Activated CD8-positive, alpha-beta T cell treated with anti-CD3 and anti-CD28 coated beads for 36 hours (primary cell): ENCODE measurements around the gene PRRG3. TPM values are rescaled to one million over a fixed set of nuclear protein-coding genes. Genes with fewer than 3 reads are reported as not detected.

ENCODE experiments used
- ATAC-seq: fragments of 200-7000 bp; cut with Tn5 transposase; one replicate; pipeline ENCODE4 v1.10.0; 2021; ENCODE audit warnings: mild to moderate bottlenecking, moderate library complexity
- CTCF ChIA-PET: fragments of 350-600 bp; sonication (Branson Sonifier 250); formaldehyde crosslinking; loops from one replicate; lab custom pipeline; 2021; ENCODE audit warnings: antibody characterized with exemption; lab: Charles Lee
- POLR2A ChIA-PET: fragments of 350-600 bp; sonication (Branson Sonifier 250); formaldehyde crosslinking; loops from one replicate; lab custom pipeline; 2021; ENCODE audit warnings: antibody characterized with exemption; lab: Charles Lee
- DNase-seq: peaks from one replicate; pipeline ENCODE4 v3.0.0-alpha.2; 2020
- H3K27ac Mint-ChIP-seq: one replicate; pipeline ENCODE4 v1.8.0; 2021; ENCODE audit warnings: mild to moderate bottlenecking, mixed read lengths
- H3K27me3 Mint-ChIP-seq: one replicate; pipeline ENCODE4 v1.8.0; 2021; ENCODE audit warnings: mixed read lengths
- H3K36me3 Mint-ChIP-seq: one replicate; pipeline ENCODE4 v1.8.0; 2021; ENCODE audit warnings: low read depth, mixed read lengths
- H3K4me1 Mint-ChIP-seq: one replicate; pipeline ENCODE4 v1.8.0; 2021; ENCODE audit warnings: low read depth, mixed read lengths
- H3K4me3 Mint-ChIP-seq: one replicate; pipeline ENCODE4 v1.8.0; 2021; ENCODE audit warnings: mild to moderate bottlenecking, moderate library complexity, mixed read lengths
- H3K9me3 Mint-ChIP-seq: one replicate; pipeline ENCODE4 v1.8.0; 2021; ENCODE audit warnings: mixed read lengths
- intact Hi-C: fragments of 100-400 bp; cut with micrococcal nuclease; formaldehyde crosslinking; loops from one replicate; pipeline ENCODE4 v1.10.0; 2022
- total RNA-seq, 2 experiments: library from RNA; stranded (reverse); gene quantifications; one replicate each; pipeline ENCODE4 v1.2.3, GENCODE V29; 2021
- TF ChIP-seq, protein P1 (sequence below): fragments of 200-600 bp; IDR thresholded peaks from one replicate; pipeline ENCODE4 v1.8.0; 2022; ENCODE audit warnings: antibody characterized with exemption, mild to moderate bottlenecking

PRRG3 gene
- total RNA-seq, 2 experiments from 2014 or later, result not detected

DNA sequence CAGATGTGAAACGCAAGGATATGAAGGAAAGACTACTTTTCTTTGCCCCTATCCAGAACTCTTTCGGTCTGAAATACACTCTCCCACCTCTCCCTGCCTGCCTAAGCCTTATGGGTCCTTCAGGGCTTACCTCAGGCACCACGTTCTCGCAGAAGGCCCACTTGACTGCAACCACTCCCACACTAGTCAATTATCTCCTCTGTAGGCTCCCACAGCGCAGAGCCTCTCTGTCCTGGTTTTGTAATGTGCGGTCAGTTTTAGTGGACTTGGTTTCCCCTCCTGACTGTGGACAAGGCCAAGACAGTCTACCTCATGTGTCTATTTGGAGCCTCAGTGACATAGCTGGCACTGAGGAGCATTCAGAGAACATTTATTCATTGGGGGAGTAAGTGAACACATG is 50.4 kb downstream of the PRRG3 start:
- intact Hi-C loops, result no loop called here
- Mint-ChIP-seq H3K27ac (no peak overlapping the region), H3K27me3 (peaks cover 2% of the 10 kb centered on the region), H3K4me3 (no peak overlapping the region), H3K36me3 (no peaks in the 10 kb centered on the region), H3K4me1 (no peaks in the 10 kb centered on the region), H3K9me3 (no peaks in the 10 kb centered on the region)
- ATAC-seq (no peak), DNase-seq (no peak)
- ChIA-PET CTCF (no interaction called here), POLR2A (no interaction called here)
- TF ChIP-seq, protein P1, sequence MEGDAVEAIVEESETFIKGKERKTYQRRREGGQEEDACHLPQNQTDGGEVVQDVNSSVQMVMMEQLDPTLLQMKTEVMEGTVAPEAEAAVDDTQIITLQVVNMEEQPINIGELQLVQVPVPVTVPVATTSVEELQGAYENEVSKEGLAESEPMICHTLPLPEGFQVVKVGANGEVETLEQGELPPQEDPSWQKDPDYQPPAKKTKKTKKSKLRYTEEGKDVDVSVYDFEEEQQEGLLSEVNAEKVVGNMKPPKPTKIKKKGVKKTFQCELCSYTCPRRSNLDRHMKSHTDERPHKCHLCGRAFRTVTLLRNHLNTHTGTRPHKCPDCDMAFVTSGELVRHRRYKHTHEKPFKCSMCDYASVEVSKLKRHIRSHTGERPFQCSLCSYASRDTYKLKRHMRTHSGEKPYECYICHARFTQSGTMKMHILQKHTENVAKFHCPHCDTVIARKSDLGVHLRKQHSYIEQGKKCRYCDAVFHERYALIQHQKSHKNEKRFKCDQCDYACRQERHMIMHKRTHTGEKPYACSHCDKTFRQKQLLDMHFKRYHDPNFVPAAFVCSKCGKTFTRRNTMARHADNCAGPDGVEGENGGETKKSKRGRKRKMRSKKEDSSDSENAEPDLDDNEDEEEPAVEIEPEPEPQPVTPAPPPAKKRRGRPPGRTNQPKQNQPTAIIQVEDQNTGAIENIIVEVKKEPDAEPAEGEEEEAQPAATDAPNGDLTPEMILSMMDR, result no peak

DNA sequence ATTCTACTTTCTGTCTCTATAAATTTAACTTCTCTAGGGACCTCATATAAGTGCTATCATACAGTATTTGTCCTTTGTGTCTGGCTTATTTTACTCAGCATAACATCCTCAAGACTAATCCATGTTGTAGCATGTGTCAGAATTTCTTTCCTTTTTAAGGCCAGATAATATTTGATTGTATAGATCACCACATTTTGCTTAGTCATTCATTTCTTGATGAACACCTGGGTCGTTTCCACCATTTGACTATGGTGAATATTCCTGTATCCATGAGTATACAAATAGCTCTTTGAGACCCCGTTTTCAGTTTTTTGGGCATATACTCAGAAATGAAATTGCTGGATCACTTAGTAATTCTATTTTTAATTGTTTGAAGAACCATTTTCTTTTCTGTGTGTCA is 51.2 kb downstream of the PRRG3 start:
- Mint-ChIP-seq H3K27ac (no peak overlapping the region), H3K27me3 (peaks cover 3% of the 10 kb centered on the region), H3K9me3 (no peaks in the 10 kb centered on the region), H3K4me1 (no peaks in the 10 kb centered on the region), H3K4me3 (no peak overlapping the region), H3K36me3 (no peaks in the 10 kb centered on the region)
- TF ChIP-seq, protein P1, result no peak
- intact Hi-C loops, result no loop called here
- no peak for ATAC-seq
- ChIA-PET CTCF (no interaction called here), POLR2A (no interaction called here)
- no peak for DNase-seq

DNA sequence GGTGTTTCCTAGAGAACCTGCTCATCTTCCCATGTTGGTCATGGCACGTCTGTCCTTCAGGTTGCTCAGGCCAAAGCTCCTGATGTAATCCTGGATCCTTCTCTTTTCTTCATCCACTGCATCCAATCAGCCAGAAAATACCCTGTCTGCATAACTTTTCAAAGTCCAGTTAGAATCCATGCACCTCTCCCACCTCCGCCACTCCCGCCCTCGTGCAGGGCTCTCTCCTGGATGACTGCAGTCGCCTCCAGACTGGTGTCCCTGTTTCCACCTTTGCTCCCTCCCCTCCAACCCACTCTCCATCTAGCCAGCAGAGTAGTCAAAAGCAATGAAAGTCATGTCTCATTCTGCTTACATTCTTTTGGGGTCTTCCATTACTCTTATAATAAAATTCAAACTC is 55.3 kb downstream of the PRRG3 start:
- POLR2A ChIA-PET, result no interaction called here
- intact Hi-C loops, result no loop called here
- no peak overlapping the region for H3K4me3 Mint-ChIP-seq
- H3K4me1 Mint-ChIP-seq, result no peaks in the 10 kb centered on the region
- no peaks in the 10 kb centered on the region for H3K9me3 Mint-ChIP-seq
- TF ChIP-seq, protein P1, result no peak
- H3K27me3 Mint-ChIP-seq, result peaks cover 3% of the 10 kb centered on the region
- ATAC-seq (no peak), DNase-seq (no peak)
- no peaks in the 10 kb centered on the region for H3K36me3 Mint-ChIP-seq
- H3K27ac Mint-ChIP-seq, result no peak overlapping the region
- CTCF ChIA-PET, result no interaction called here

DNA sequence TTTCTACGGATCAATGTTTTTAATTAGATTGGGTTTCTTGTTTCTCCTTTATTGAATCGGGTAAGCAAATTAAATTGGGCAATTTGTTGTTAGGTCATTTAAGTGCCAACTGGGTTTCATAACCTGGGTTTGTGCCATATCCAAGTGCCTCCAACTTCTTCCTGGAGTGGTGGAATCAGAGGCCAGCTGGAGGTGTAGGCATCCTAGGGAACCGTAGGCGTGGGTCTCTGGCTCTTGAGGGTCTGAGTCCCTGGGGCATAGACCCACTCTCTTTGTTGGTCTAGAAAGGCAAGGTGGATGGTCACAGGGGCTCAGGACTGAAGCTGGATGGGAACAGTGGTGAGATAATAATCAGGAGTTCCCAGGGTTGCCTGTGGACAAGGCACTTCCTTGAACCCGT is 57.6 kb downstream of the PRRG3 start:
- ATAC-seq (no peak), DNase-seq (no peak)
- Mint-ChIP-seq H3K9me3 (no peaks in the 10 kb centered on the region), H3K36me3 (no peaks in the 10 kb centered on the region), H3K27ac (no peak overlapping the region), H3K27me3 (peaks cover 3% of the 10 kb centered on the region), H3K4me3 (no peak overlapping the region), H3K4me1 (no peaks in the 10 kb centered on the region)
- TF ChIP-seq, protein P1, result no peak
- intact Hi-C loops, result no loop called here
- ChIA-PET CTCF (interaction anchor here (0.7 to 1.8 kb wide), 4 partner anchors 12 to 880 kb away, joined by 3 to 10 read pairs (median 5); no protein-coding TSS in a partner anchor), POLR2A (no interaction called here)

DNA sequence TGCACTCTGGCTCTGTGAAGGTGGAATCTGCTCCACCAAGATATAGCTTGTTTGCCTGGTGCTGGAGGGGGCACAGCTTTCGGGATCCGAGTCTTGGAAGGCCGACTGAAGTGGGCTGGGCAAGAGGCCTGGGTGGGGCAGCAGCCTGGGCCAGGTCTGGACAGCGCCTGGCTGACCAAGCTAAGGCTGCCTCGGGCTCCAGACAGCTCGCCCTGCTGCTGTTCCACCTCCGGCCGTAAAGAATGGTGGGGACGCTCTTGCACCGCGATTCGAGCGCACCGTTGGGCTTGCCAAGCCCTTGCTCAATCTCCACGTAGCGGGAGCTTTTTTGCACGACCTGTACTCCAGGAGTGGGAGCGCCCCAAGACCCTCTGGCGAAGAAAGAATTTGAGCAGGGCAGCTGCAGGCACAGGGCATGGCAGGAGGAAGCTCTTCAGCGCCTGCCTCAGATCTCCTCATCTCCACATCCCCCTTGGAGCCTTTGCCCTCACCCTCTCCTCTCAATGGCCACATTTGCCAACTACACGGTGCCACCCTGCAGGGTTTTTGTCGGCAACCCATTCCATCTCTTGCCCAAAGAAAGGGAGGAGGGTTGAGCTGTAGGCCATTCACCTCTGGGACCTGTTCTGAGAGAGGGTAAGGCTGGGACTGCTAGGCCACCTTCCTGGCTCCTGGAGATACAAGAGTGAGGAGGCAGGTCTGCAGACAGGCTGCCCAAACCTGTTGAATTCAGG is 58.2 kb downstream of the PRRG3 start:
- ATAC-seq (peak; percentile 58), DNase-seq (peak; percentile 20)
- Mint-ChIP-seq H3K27ac (no peak overlapping the region), H3K36me3 (no peaks in the 10 kb centered on the region), H3K4me1 (no peaks in the 10 kb centered on the region), H3K9me3 (no peaks in the 10 kb centered on the region), H3K27me3 (peaks cover 3% of the 10 kb centered on the region), H3K4me3 (no peak overlapping the region)
- ChIA-PET CTCF (interaction anchor here (0.7 to 1.0 kb wide), 3 partner anchors 11 to 879 kb away, joined by 3 to 10 read pairs (median 3); no protein-coding TSS in a partner anchor), POLR2A (no interaction called here)
- intact Hi-C loops, result no loop called here
- TF ChIP-seq, protein P1, result peak; percentile 41
